Breast epithelium (tissue), 3 donors: ENCODE results near the gene PCDHGB4.

Experiments used
- CTCF ChIP-seq, 3 donors: fragments of 450-650 bp; IDR thresholded peaks; one replicate each; pipeline ENCODE4 v1.5.1; 2016 to 2017; ENCODE audit warnings: antibody characterized with exemption in 3 of 3, mild to moderate bottlenecking in 3 of 3, moderate library complexity in 3 of 3
- POLR2A ChIP-seq: fragments of 450-650 bp; IDR thresholded peaks from one replicate; pipeline ENCODE4 v1.6.1; 2016; ENCODE audit warnings: antibody characterized with exemption, mild to moderate bottlenecking, moderate library complexity
- POLR2AphosphoS5 ChIP-seq, 3 donors: sonication (generic); formaldehyde crosslinking; IDR thresholded peaks; one replicate each; pipeline ENCODE4 v1.6.1; 2017; ENCODE audit warnings: antibody characterized with exemption in 3 of 3

- no peak for TF ChIP-seq CTCF (IDR thresholded peaks at IDR 0.05)
- TF ChIP-seq POLR2A: no peak
- no peak for TF ChIP-seq POLR2AphosphoS5 (IDR thresholded peaks at IDR 0.05)
Observed at GRCh38 chr5:141393267-141393666, 5.8 kb downstream of the PCDHGB4 start.
